Hematopoietic multipotent progenitor cell treated with erythropoietin and hydrocortisone succinate and interleukin-3 and kit ligand, for 6 days (in vitro differentiated cells): Measurements from ENCODE around the gene PADI1.

Experiments used
- DNase-seq: peaks from one replicate; pipeline ENCODE4 v3.0.0-alpha.2; 2015

The PADI1 gene

DNA sequence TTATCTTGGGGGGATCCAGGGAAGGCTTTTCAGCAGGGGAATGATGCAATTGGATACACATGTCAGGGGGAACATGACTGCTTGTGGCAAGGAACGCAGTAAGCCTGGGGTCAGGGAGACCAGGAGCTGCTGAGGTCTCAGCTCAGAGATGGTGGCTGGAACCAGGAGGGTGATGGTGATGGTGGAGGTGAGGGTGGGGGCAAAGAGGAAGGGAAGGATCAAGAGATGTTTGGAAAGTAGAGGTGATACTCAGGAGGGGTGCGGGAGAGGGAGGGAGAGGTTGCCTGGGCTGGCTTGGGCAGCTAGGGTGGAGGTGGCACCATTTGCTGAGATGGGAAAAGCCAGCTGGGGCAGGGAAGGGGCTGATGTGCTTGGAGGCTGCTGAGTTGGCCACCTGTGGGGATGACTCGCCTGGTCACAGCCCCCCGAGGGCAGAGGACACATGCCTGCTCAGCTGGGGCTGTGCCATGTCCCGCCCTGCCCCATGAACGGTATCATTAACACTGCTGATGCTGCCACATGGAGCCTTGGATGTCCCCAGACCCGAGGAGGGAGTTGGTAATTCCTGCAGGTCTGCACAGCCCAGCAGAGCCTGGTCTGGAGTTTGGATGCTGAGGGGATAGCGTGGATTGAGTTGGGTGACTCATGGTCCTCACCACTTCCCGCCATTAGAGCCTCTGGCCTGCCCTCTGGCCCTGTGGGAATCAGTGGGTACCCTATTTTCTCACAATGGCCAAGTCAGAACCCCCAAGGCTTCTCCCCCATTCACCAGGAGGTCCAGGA lies 6.3 kb upstream of the PADI1 start:
- DNase-seq = no peak

- DNase-seq = no peak
Observed at GRCh38 chr1:17199267-17200044, 5.5 kb upstream of the PADI1 start.

DNA sequence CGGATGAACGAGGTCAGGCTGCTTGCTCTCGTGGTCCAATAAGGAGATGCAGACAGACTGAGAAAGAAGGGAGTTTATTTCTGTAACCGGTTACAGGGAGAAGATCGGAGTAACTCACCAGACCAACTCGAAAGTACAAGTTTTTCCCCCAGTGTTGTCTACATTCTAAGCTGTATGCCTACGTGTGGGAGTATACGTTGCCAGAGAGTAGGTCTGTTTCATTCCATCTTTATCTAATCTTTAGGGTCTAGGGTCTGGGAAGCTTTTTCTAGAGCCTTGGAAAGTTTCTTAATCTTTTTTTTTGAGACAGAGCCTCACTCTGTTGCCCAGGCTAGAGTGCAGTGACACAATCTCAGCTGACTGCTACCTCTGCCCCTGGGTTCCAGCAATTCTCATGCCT lies 4.7 kb upstream of the PADI1 start:
- DNase-seq = no peak

DNA sequence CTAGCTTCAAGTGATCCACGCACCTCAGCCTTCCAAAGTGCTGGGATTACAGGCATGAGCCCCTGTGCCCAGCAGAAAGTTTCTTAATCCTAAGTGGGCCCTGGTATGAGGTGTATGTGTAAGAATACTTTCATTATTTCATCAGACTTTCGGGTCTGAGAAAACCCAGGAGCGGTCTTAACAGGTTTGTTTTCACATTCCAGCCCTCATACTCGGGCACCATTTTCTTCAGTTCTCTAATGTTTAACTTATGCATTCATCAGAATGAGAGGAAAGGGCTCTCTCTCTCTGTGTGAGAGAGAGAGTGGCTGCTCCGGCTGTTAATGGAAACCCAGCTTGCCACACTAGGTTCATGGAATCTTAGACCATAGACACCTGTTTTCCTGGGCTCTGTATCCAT lies 4.2 kb upstream of the PADI1 start:
- DNase-seq = no peak

GRCh38 chr1:17201201-17202021 lies 3.5 kb upstream of the PADI1 start:
- DNase-seq = no peak

GRCh38 chr1:17205652-17206051 lies 724 bp downstream of the PADI1 start:
- no peak for DNase-seq

DNA sequence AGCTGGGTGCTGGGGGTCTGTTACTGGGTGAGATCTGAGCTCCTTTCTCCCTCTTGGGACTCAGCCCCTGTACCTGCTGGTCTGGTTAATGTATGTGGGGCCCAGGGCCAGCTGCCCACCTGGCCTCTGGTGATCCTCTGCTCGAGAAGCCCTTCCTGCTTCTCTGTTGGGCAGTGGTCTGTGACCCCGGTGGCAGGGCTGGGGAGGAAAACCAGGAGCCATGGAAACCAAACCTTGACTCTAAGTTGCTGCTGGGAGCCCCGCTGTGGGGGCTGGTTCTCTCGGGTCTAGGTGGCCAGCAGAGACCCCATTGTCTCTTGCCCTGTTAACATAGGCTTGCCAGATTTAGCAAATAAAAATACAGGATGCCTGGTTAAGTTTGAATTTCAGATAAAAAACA lies 1.3 kb downstream of the PADI1 start:
- no peak for DNase-seq

- peak; percentile 65 for DNase-seq
Observed at GRCh38 chr1:17207046-17207445, 2.1 kb downstream of the PADI1 start.

DNA sequence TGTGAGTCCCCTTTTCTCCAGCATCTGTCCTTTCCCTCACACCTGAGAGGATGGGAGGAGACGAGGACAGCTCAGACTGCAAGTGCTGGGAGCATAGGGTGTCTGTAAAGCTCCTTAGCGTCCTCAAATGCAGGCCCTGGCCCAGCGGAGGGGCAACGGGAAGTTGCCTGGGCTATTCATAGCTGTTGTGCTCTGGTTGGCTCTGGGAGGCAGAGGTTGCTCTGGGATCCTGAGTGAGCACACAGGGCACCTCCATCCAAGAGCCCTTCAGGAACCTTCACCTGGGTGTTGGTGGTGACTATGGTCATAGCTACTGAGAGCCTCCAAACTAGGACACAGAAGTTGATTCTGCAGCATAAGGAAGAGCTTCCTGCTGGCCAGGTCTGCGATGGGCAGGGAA lies 2.6 kb downstream of the PADI1 start:
- DNase-seq = no peak

GRCh38 chr1:17207966-17208418 lies 3.1 kb downstream of the PADI1 start:
- DNase-seq = peak; percentile 18

GRCh38 chr1:17208546-17208945 lies 3.6 kb downstream of the PADI1 start:
- DNase-seq = no peak

DNA sequence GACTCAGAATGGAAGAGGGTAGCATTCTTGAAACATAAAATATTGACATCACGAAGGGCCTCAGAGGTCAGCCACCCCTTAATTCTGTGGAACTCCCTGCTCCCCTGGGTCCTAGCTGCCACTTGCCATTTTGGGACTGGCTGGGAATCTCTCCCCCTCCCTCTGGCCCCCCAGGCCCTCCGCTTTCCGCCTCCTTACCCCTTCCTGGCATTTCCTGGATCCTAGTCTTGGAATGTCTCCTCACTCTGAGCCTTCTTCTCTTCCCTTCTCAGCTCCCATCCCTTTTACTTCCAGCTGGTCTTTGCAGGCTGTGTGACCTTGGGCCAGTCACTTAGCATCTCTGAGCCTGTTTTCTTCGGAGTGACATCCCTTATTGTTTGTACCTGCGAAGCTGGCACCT lies 4.5 kb downstream of the PADI1 start:
- no peak for DNase-seq

DNA sequence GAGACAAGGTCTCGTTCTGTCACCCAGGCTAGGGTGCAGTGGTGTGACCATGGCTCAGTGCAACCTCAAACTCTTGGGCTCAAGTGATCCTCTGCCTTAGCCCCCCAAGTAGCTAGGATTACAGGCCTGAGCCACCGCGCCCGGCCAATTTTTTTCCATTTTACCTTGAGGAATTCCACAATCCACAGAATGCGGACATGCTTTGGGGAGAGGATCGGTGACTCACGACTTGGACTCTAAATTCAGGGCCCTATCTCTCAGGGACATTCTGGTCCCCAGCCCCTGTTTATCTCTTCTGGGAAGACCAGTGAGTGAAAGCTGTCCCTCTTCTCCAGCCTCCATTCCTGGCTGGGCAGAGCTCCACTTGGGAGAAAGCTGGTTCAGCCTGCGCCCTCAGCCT lies 5.2 kb downstream of the PADI1 start:
- DNase-seq = no peak

- no peak for DNase-seq
Observed at GRCh38 chr1:17211377-17211776, 6.4 kb downstream of the PADI1 start.

DNA sequence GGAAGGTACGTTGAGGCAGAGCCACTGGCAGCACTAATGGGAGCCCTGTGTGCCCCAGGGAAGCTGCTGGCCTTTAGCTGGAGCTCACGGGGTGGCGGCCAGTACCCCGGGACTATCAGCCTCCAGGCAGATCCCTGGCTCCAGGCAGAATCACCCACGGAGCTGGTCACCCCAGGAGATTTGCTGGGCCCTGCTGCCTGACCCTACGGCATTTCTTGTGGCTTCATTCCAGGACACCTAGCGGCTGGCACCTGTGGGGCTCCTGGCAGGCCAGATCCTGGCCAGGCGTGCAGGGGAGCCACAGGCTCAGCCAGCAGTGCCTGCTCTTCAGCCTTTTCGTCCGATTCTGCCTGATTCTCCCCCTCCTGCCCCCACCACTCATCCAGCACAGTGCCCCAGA lies 7.1 kb downstream of the PADI1 start:
- no peak for DNase-seq

GRCh38 chr1:17212487-17213121 lies 7.7 kb downstream of the PADI1 start:
- peak; percentile 83 for DNase-seq

GRCh38 chr1:17213148-17213781 lies 8.3 kb downstream of the PADI1 start:
- DNase-seq = peak; percentile 60

DNA sequence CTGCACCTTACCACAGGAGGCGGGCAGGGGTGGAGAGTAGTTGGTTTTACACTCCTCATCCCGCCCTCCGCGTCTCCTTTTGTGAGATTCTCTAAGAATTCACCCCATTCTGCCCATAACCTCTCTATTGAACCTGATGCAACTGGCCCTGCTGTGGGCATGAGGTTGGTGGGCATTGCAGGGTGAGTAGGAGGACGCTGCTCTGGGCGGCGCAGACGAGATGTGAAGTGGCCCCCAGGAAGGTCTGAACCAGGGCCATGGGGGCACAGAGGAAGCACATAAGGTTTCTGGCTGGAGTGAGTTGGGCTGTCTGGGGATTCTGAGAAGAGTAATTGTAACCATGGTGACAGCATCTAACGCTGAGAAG lies 8.8 kb downstream of the PADI1 start:
- no peak for DNase-seq

- no peak for DNase-seq
Observed at GRCh38 chr1:17214876-17215544, 10.1 kb downstream of the PADI1 start.

GRCh38 chr1:17215545-17215890 lies 10.6 kb downstream of the PADI1 start:
- no peak for DNase-seq

DNA sequence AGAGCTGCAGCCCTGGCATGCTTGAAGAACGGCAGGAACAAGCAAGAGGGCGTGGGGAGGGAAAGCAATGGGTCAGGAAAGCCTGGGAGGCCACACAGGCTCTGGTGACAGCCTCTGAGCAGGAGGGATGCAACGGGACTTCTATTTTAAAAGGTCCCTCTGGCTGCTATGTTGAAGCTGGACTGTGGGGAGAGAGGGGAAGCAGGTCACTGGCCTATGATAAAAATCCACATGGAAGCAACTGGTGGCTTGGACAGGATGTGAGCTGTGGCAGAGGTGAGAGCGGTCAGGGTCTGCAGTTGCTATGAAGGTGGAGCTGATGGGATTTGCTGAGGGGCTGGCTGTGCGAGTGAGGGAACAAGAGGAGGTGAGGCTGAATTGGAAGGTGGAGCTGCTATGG lies 11.2 kb downstream of the PADI1 start:
- DNase-seq = no peak

DNA sequence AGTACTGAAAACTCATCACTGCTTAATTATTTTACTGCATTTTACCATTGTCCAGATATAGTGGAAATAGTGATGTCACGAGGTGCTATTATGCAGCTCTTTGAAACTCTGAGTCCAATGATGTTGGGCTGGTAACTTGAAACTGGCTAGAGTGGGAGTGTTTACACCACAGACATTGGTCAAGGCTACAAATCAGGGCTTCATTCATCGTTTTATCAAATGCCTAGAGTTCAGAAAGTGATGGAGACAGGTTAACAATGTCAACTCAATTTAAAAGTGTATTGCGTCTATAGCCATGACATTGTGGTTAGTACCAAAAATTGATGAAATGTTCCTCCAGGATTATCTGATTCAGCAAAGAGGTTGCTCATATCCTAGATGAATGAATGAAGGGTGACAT lies 12.7 kb downstream of the PADI1 start:
- no peak for DNase-seq
